ENCODE measurements around the gene CAMSAP3.

Gene CAMSAP3

GRCh38 chr19:7605490-7606222, 10.0 kb downstream of the CAMSAP3 start:
- Histone ChIP-seq H3K79me2 (ENCODE audit: low read length) (no peaks in the 10 kb centered on the region), H3F3A (ENCODE audit: insufficient read depth, low read length) (no peaks in the 10 kb centered on the region), H4K20me1 (ENCODE audit: insufficient read depth, low read length) (no peaks in the 10 kb centered on the region), H3K4me3 (ENCODE audit: low read length) (no peak overlapping the region), H3K9me2 (replicated peaks; ENCODE audit: insufficient read depth, low read length) (no peaks in the 10 kb centered on the region), H3K4me1 (ENCODE audit: low read length) (no peaks in the 10 kb centered on the region), H3K36me3 (replicated peaks; ENCODE audit: insufficient read depth, low read length) (no peaks in the 10 kb centered on the region), H3K4me2 (ENCODE audit: low read depth, low read length) (no peak overlapping the region), H2AFZ (ENCODE audit: low read length) (no peak overlapping the region), H3K27ac (ENCODE audit: low read length) (no peak overlapping the region), H3K9me3 (replicated peaks; ENCODE audit: insufficient read depth, low read length) (no peaks in the 10 kb centered on the region), H3K27me3 (replicated peaks; ENCODE audit: insufficient read depth, low read length) (peaks cover 73% of the 10 kb centered on the region), H3K9ac (ENCODE audit: low read length) (no peak overlapping the region)
- TF ChIP-seq EZH2phosphoT487 (IDR thresholded peaks at IDR 0.05; ENCODE audit: low read length) (no peak), CTCF (IDR thresholded peaks at IDR 0.05; ENCODE audit: low read length) (no peak), EZH2 (optimal IDR thresholded peaks at IDR 0.05; ENCODE audit: low read depth, low read length) (no peak)
- DNase-seq, result peak; percentile 59

- no peaks in the 10 kb centered on the region for H3K36me3 ChIP-seq (replicated peaks; ENCODE audit: insufficient read depth, low read length)
- H3K9me2 ChIP-seq (replicated peaks; ENCODE audit: insufficient read depth, low read length), result no peaks in the 10 kb centered on the region
- H3K79me2 ChIP-seq (ENCODE audit: low read length), result no peaks in the 10 kb centered on the region
- H3K4me3 ChIP-seq (ENCODE audit: low read length), result no peak overlapping the region
- H3K4me1 ChIP-seq (ENCODE audit: low read length), result no peaks in the 10 kb centered on the region
- no peaks in the 10 kb centered on the region for H3K9me3 ChIP-seq (replicated peaks; ENCODE audit: insufficient read depth, low read length)
- no peak overlapping the region for H3K9ac ChIP-seq (ENCODE audit: low read length)
- no peak overlapping the region for H2AFZ ChIP-seq (ENCODE audit: low read length)
- no peak overlapping the region for H3K4me2 ChIP-seq (ENCODE audit: low read depth, low read length)
- H3K27me3 ChIP-seq (replicated peaks; ENCODE audit: insufficient read depth, low read length), result peaks cover 77% of the 10 kb centered on the region
- no peaks in the 10 kb centered on the region for H3F3A ChIP-seq (ENCODE audit: insufficient read depth, low read length)
- no peak overlapping the region for H3K27ac ChIP-seq (ENCODE audit: low read length)
- no peaks in the 10 kb centered on the region for H4K20me1 ChIP-seq (ENCODE audit: insufficient read depth, low read length)
- TF ChIP-seq EZH2phosphoT487 (IDR thresholded peaks at IDR 0.05; ENCODE audit: low read length) (no peak), CTCF (IDR thresholded peaks at IDR 0.05; ENCODE audit: low read length) (no peak), EZH2 (optimal IDR thresholded peaks at IDR 0.05; ENCODE audit: low read depth, low read length) (no peak)
- DNase-seq, result no peak
Measured at GRCh38 chr19:7606289-7606688, 10.6 kb downstream of the CAMSAP3 start.

- Histone ChIP-seq H3K27me3 (replicated peaks; ENCODE audit: insufficient read depth, low read length) (peaks cover 80% of the 10 kb centered on the region), H2AFZ (ENCODE audit: low read length) (no peak overlapping the region), H3K4me1 (ENCODE audit: low read length) (no peaks in the 10 kb centered on the region), H3F3A (ENCODE audit: insufficient read depth, low read length) (no peaks in the 10 kb centered on the region), H3K9me3 (replicated peaks; ENCODE audit: insufficient read depth, low read length) (no peaks in the 10 kb centered on the region), H3K4me2 (ENCODE audit: low read depth, low read length) (no peak overlapping the region), H3K79me2 (ENCODE audit: low read length) (no peaks in the 10 kb centered on the region), H3K27ac (ENCODE audit: low read length) (no peak overlapping the region), H3K36me3 (replicated peaks; ENCODE audit: insufficient read depth, low read length) (no peaks in the 10 kb centered on the region), H3K9me2 (replicated peaks; ENCODE audit: insufficient read depth, low read length) (no peaks in the 10 kb centered on the region), H4K20me1 (ENCODE audit: insufficient read depth, low read length) (no peaks in the 10 kb centered on the region), H3K4me3 (ENCODE audit: low read length) (no peak overlapping the region), H3K9ac (ENCODE audit: low read length) (no peak overlapping the region)
- DNase-seq, result no peak
- no peak for TF ChIP-seq EZH2 (optimal IDR thresholded peaks at IDR 0.05; ENCODE audit: low read depth, low read length)
- no peak for TF ChIP-seq EZH2phosphoT487 (IDR thresholded peaks at IDR 0.05; ENCODE audit: low read length)
- no peak for TF ChIP-seq CTCF (IDR thresholded peaks at IDR 0.05; ENCODE audit: low read length)
Measured at GRCh38 chr19:7607212-7607873, 11.7 kb downstream of the CAMSAP3 start.

Measured in MM.1S (cell line).